NCI-H524 (cell line): Measurements from ENCODE around the gene RERE.

Source experiments
- DNase-seq, 2 experiments: peaks; one replicate each; lab custom pipeline; 2025; lab: John Stamatoyannopoulos, UW

RERE gene

GRCh38 chr1:8574985-8575384 lies 242.5 kb downstream of the RERE start:
- DNase-seq, result no peak

GRCh38 chr1:8572106-8572505 lies 245.3 kb downstream of the RERE start:
- DNase-seq, result no peak

GRCh38 chr1:8571200-8571984 lies 246.0 kb downstream of the RERE start:
- peak in 1 of 2 experiments; percentile 10 for DNase-seq

GRCh38 chr1:8570465-8570864 lies 247.0 kb downstream of the RERE start:
- no peak for DNase-seq

GRCh38 chr1:8569242-8569641 lies 248.2 kb downstream of the RERE start:
- DNase-seq, result no peak

GRCh38 chr1:8568837-8569236 lies 248.6 kb downstream of the RERE start:
- DNase-seq, result no peak

GRCh38 chr1:8567146-8567545 lies 250.3 kb downstream of the RERE start:
- DNase-seq, result no peak

GRCh38 chr1:8565802-8566201 lies 251.6 kb downstream of the RERE start:
- DNase-seq, result no peak

- DNase-seq, result peak in 1 of 2 experiments; percentile 24
Measured at GRCh38 chr1:8563944-8564537, 253.4 kb downstream of the RERE start.

GRCh38 chr1:8562881-8563865 lies 254.3 kb downstream of the RERE start:
- peak in 1 of 2 experiments; percentile 20 for DNase-seq

- DNase-seq, result no peak
Measured at GRCh38 chr1:8562222-8562621, 255.2 kb downstream of the RERE start.

- peak in 1 of 2 experiments; percentile 46 for DNase-seq
Measured at GRCh38 chr1:8560611-8561544, 256.6 kb downstream of the RERE start.

- DNase-seq, result no peak
Measured at GRCh38 chr1:8560035-8560434, 257.4 kb downstream of the RERE start.

GRCh38 chr1:8555582-8555981 lies 261.9 kb downstream of the RERE start:
- DNase-seq, result no peak

GRCh38 chr1:8554956-8555534 lies 262.4 kb downstream of the RERE start:
- DNase-seq, result no peak

GRCh38 chr1:8552820-8553397 lies 264.5 kb downstream of the RERE start:
- DNase-seq, result no peak

GRCh38 chr1:8551613-8552489 lies 265.6 kb downstream of the RERE start:
- no peak for DNase-seq

GRCh38 chr1:8551057-8551456 lies 266.4 kb downstream of the RERE start:
- no peak for DNase-seq

GRCh38 chr1:8547791-8548190 lies 269.6 kb downstream of the RERE start:
- no peak for DNase-seq

GRCh38 chr1:8545078-8545477 lies 272.4 kb downstream of the RERE start:
- DNase-seq, result no peak
